Measurements from ENCODE around the gene LRRC59. TPM values are rescaled to one million over a fixed set of nuclear protein-coding genes. Genes with fewer than 3 reads are reported as not detected.

LRRC59 gene
- total and polyA plus RNA-seq, 4 donors: 21.4 to 136 (median 75.6) TPM

DNA sequence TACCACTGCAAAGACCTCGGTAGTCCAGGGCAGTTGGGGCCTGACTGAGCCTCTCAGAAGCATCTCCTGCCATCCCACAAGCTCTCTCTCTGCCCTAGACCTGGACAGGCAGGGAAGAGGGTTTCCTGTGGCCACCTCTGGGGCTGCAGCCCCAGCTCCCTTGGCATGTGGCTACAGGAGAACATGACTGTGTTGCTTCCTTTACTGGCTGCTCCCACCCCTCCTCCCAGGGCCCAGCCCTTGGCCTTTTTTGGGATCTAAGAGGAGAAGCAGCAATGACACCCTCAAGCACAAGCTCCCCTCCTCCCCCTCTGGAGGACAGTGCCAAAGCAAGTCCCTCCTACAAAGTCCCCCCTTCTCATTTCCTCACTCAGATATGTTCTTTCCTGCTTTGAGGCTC, 29.9 kb downstream of the LRRC59 start:
- 91% methylated on average over 1 of the region's 1 CpG for WGBS
- DNase-seq (ENCODE audit: low spot score): no peak
- no peak for TF ChIP-seq GABPA (IDR thresholded peaks at IDR 0.05 in 1 of 2, conservative IDR thresholded peaks at IDR 0.05 in 1 of 2)
- no peak for TF ChIP-seq HNF4A (conservative IDR thresholded peaks at IDR 0.05)
- TF ChIP-seq, protein P1, sequence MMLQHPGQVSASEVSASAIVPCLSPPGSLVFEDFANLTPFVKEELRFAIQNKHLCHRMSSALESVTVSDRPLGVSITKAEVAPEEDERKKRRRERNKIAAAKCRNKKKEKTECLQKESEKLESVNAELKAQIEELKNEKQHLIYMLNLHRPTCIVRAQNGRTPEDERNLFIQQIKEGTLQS (IDR thresholded peaks at IDR 0.05): no peak
- no peak for TF ChIP-seq TAF1 (conservative IDR thresholded peaks at IDR 0.05)
- no peak for TF ChIP-seq FOXA2 (IDR thresholded peaks at IDR 0.05)
- TF ChIP-seq REST (IDR thresholded peaks at IDR 0.05): no peak
- no peak for TF ChIP-seq RAD21 (IDR thresholded peaks at IDR 0.05)
- TF ChIP-seq, protein P2, sequence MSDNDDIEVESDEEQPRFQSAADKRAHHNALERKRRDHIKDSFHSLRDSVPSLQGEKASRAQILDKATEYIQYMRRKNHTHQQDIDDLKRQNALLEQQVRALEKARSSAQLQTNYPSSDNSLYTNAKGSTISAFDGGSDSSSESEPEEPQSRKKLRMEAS (IDR thresholded peaks at IDR 0.05): no peak
- TF ChIP-seq CTCF (IDR thresholded peaks at IDR 0.05; ENCODE audit: low read depth, low read length, missing input control): no peak
- TF ChIP-seq FOXA1 (IDR thresholded peaks at IDR 0.05): no peak
- TF ChIP-seq NR2F2 (IDR thresholded peaks at IDR 0.05): no peak
- no peak for TF ChIP-seq HNF4G (IDR thresholded peaks at IDR 0.05)
- no peak for TF ChIP-seq YY1 (IDR thresholded peaks at IDR 0.05)
- no peak for TF ChIP-seq JUND (IDR thresholded peaks at IDR 0.05)
- H3K27me3 ChIP-seq (ENCODE audit: control insufficient read depth in 4 of 4, insufficient read depth in 4 of 4, low read length in 3 of 4): no peaks in the 10 kb centered on the region
- H3K4me3 ChIP-seq (ENCODE audit: low read depth in 1 of 3, low read length in 3 of 3): no peak overlapping the region
- no peak overlapping the region for H3K27ac ChIP-seq (ENCODE audit: low read depth in 1 of 2, low read length in 2 of 2)
- H3K9ac ChIP-seq (ENCODE audit: low read depth in 1 of 2, low read length in 2 of 2): no peak overlapping the region
- peaks cover 8 to 52% (median 38%) of the 10 kb centered on the region in 4 donors for H3K36me3 ChIP-seq (ENCODE audit: control insufficient read depth in 4 of 4, insufficient read depth in 3 of 4, low read depth in 1 of 4, low read length in 3 of 4)
- no peaks in the 10 kb centered on the region for H3K9me3 ChIP-seq (ENCODE audit: control insufficient read depth in 4 of 4, low read length in 3 of 4)
- peaks cover 4 to 14% (median 10%) of the 10 kb centered on the region in 4 donors for H3K4me1 ChIP-seq (ENCODE audit: control insufficient read depth in 4 of 4, insufficient read depth in 4 of 4, low read length in 3 of 4)

DNA sequence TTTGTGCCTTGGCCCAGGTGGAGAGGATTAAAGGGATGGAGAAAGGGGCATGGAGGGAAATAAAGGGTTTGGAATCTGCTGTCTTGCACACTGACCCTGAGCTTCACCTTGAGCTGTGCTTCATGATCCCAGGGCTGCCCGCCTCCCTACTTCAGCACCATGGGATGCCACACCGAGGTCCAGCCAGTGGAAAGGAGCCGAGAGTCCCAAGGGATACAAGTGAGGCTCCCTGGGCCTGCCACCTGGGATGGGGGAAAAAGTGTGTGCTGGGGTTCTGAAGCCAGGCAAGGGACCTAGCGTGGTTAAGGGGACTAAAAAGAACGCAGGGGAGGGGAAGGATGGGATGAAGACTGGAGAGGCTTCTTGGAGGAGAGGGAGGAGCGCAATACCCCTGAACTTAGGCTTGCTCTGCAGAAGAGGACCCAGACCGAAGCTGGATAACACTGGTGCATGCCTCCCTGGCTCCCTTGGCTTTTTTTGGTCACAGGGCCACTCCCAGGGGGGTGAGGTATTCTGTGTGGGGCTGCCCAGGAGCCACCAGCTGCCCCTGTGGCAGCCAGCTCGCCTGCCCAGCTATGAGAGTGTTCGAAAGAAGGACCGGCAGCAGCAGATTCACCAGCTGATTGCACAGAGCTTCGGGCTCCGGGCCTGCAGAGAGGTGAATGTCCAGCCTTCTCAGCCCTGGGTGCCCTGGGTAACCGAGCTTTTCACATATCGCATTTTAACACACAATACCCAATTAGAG, 31.5 kb downstream of the LRRC59 start:
- Histone ChIP-seq H3K9me3 (ENCODE audit: control insufficient read depth in 4 of 4, low read length in 3 of 4) (no peaks in the 10 kb centered on the region), H3K9ac (ENCODE audit: low read depth in 1 of 2, low read length in 2 of 2) (no peak overlapping the region), H3K27ac (ENCODE audit: low read depth in 1 of 2, low read length in 2 of 2) (no peak overlapping the region), H3K36me3 (ENCODE audit: control insufficient read depth in 4 of 4, insufficient read depth in 3 of 4, low read depth in 1 of 4, low read length in 3 of 4) (peaks cover 8 to 54% (median 38%) of the 10 kb centered on the region in 4 donors), H3K27me3 (ENCODE audit: control insufficient read depth in 4 of 4, insufficient read depth in 4 of 4, low read length in 3 of 4) (no peaks in the 10 kb centered on the region), H3K4me3 (ENCODE audit: low read depth in 1 of 3, low read length in 3 of 3) (no peak overlapping the region), H3K4me1 (ENCODE audit: control insufficient read depth in 4 of 4, insufficient read depth in 4 of 4, low read length in 3 of 4) (no peaks in the 10 kb centered on the region)
- WGBS: 95% methylated on average over 14 of the region's 14 CpGs
- no peak for DNase-seq (ENCODE audit: low spot score)
- TF ChIP-seq CTCF (IDR thresholded peaks at IDR 0.05; ENCODE audit: low read depth, low read length, missing input control): no peak
- TF ChIP-seq NR2F2 (IDR thresholded peaks at IDR 0.05): no peak
- no peak for TF ChIP-seq YY1 (IDR thresholded peaks at IDR 0.05)
- no peak for TF ChIP-seq REST (IDR thresholded peaks at IDR 0.05)
- TF ChIP-seq FOXA1 (IDR thresholded peaks at IDR 0.05): no peak
- TF ChIP-seq, protein P2 (IDR thresholded peaks at IDR 0.05): no peak
- no peak for TF ChIP-seq FOXA2 (IDR thresholded peaks at IDR 0.05)
- TF ChIP-seq ZBTB33 (IDR thresholded peaks at IDR 0.05): no peak
- no peak for TF ChIP-seq RXRA (IDR thresholded peaks at IDR 0.05)
- no peak for TF ChIP-seq GABPA (IDR thresholded peaks at IDR 0.05 in 1 of 2, conservative IDR thresholded peaks at IDR 0.05 in 1 of 2)

All from liver (tissue), 9 donors.